ENCODE results near the gene RHBDL2. TPM values are rescaled to one million over a fixed set of nuclear protein-coding genes. Genes with fewer than 3 reads are reported as not detected.
"Not testable (repeated sequence)": the region's sequence is repeated elsewhere in the genome, so short reads cannot be mapped to it uniquely, and the experiment has no call there.

Gene RHBDL2
- total RNA-seq, 4 donors from 2014 or later: not detected

GRCh38 chr1:38977399-38978244, 36.0 kb upstream of the RHBDL2 start:
- H3K27ac ChIP-seq (replicated peaks in 1 of 4); H3K36me3 ChIP-seq; H3K27me3 ChIP-seq; H3K4me1 ChIP-seq; H3K4me3 ChIP-seq; DNase-seq (ENCODE audit: extremely low spot score); intact Hi-C loops (cut with DNase I): not testable (repeated sequence)
- WGBS: 85% methylated on average over 12 of the region's 12 CpGs
- H3K9me3 ChIP-seq: peaks cover 0 to 10% (median 9%) of the 10 kb centered on the region in 4 donors

GRCh38 chr1:38973659-38974437, 32.2 kb upstream of the RHBDL2 start:
- Histone ChIP-seq H3K27me3 (no peaks in the 10 kb centered on the region), H3K36me3 (no peaks in the 10 kb centered on the region), H3K4me1 (no peaks in the 10 kb centered on the region), H3K4me3 (no peak overlapping the region), H3K27ac (replicated peaks in 1 of 4) (no peak overlapping the region), H3K9me3 (peaks cover 0 to 10% (median 9%) of the 10 kb centered on the region in 4 donors)
- WGBS: 77% methylated on average over 12 of the region's 13 CpGs
- intact Hi-C loops (cut with DNase I): no loop called here
- DNase-seq (ENCODE audit: extremely low spot score): no peak
- TF ChIP-seq POLR2A (IDR thresholded peaks at IDR 0.05; ENCODE audit: low read depth) (no peak), CTCF (IDR thresholded peaks at IDR 0.05) (no peak), EP300 (IDR thresholded peaks at IDR 0.05) (no peak), POLR2AphosphoS5 (IDR thresholded peaks at IDR 0.05) (no peak)

GRCh38 chr1:38973145-38973544, 31.5 kb upstream of the RHBDL2 start:
- DNase-seq (ENCODE audit: extremely low spot score); H3K36me3 ChIP-seq; H3K4me3 ChIP-seq; H3K9me3 ChIP-seq; intact Hi-C loops (cut with DNase I); H3K4me1 ChIP-seq; H3K27me3 ChIP-seq; H3K27ac ChIP-seq (replicated peaks in 1 of 4): not testable (repeated sequence)
- WGBS: 62% methylated on average over 6 of the region's 6 CpGs

GRCh38 chr1:38964140-38964548, 22.5 kb upstream of the RHBDL2 start:
- intact Hi-C loops (cut with DNase I): no loop called here
- Histone ChIP-seq H3K4me3 (no peak overlapping the region), H3K27ac (replicated peaks in 1 of 4) (no peak overlapping the region), H3K9me3 (no peaks in the 10 kb centered on the region), H3K4me1 (no peaks in the 10 kb centered on the region), H3K27me3 (no peaks in the 10 kb centered on the region), H3K36me3 (no peaks in the 10 kb centered on the region)
- no peak for DNase-seq (ENCODE audit: extremely low spot score)
- 76% methylated on average over 2 of the region's 3 CpGs for WGBS
- no peak for TF ChIP-seq POLR2A (IDR thresholded peaks at IDR 0.05; ENCODE audit: low read depth)
- TF ChIP-seq POLR2AphosphoS5 (IDR thresholded peaks at IDR 0.05): no peak
- TF ChIP-seq EP300 (IDR thresholded peaks at IDR 0.05): no peak
- TF ChIP-seq CTCF (IDR thresholded peaks at IDR 0.05): no peak

DNA sequence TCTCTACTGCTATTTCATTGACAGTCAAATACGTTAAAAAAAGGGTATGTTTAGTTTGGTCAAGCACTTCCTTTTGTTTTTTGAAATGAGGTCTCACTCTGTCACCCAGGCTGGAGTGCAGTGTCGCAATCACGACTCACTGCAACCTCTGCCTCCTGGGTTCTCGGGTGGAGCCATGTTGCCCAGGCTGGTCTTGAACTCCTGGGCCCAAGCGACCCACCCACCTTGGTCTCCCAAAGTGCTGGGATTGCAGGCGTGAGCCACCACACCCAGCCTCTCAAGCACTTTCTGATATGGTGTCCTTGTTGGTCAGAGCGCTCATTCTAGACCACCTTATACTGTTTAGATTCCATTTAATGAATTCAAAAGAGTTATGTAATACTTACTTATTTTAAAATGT, 20.9 kb upstream of the RHBDL2 start:
- DNase-seq (ENCODE audit: extremely low spot score): no peak
- intact Hi-C loops (cut with DNase I): no loop called here
- Histone ChIP-seq H3K9me3 (no peaks in the 10 kb centered on the region), H3K27me3 (no peaks in the 10 kb centered on the region), H3K4me3 (no peak overlapping the region), H3K4me1 (no peaks in the 10 kb centered on the region), H3K27ac (replicated peaks in 1 of 4) (no peak overlapping the region), H3K36me3 (no peaks in the 10 kb centered on the region)
- no peak for TF ChIP-seq POLR2AphosphoS5 (IDR thresholded peaks at IDR 0.05)
- no peak for TF ChIP-seq CTCF (IDR thresholded peaks at IDR 0.05)
- TF ChIP-seq EP300 (IDR thresholded peaks at IDR 0.05): no peak
- TF ChIP-seq POLR2A (IDR thresholded peaks at IDR 0.05; ENCODE audit: low read depth): no peak
- WGBS: 85% methylated on average over 7 of the region's 7 CpGs
